Measurements from ENCODE around the gene NEDD4L. TPM values are rescaled to one million over a fixed set of nuclear protein-coding genes. Genes with fewer than 3 reads are reported as not detected.

Gene NEDD4L
- total RNA-seq, 5 donors from 2014 or later (not counting 1 experiment from before 2014, with no cell fraction given), result 4.4 to 10.7 (median 6.7) TPM

GRCh38 chr18:58015065-58015780 lies 28.8 kb upstream of the NEDD4L start:
- POLR2A ChIA-PET, result no interaction called here
- Histone ChIP-seq H3K36me3 (ENCODE audit: control insufficient read depth in 2 of 2, extremely low read depth in 1 of 2, insufficient read depth in 1 of 2, low read length in 1 of 2) (no peaks in the 10 kb centered on the region), H3K9me3 (no peaks in the 10 kb centered on the region), H3K4me1 (ENCODE audit: control insufficient read depth in 1 of 2, extremely low read depth in 1 of 2, insufficient read depth in 2 of 2, low read length in 2 of 2) (no peaks in the 10 kb centered on the region), H3K27ac (ENCODE audit: low read length) (no peak overlapping the region), H3K4me3 (ENCODE audit: control insufficient read depth in 1 of 2, extremely low read depth in 1 of 2, low read length in 1 of 2) (no peak overlapping the region), H3K27me3 (replicated peaks in 1 of 2; ENCODE audit: control insufficient read depth in 2 of 2, extremely low read depth in 1 of 2, insufficient read depth in 2 of 2, low read length in 1 of 2) (no peaks in the 10 kb centered on the region)
- H3K4me1 Mint-ChIP-seq, result no peaks in the 10 kb centered on the region
- no peaks in the 10 kb centered on the region for H3K36me3 Mint-ChIP-seq
- peaks cover 0 to 6% (median 6%) of the 10 kb centered on the region in 3 donors for H3K9me3 Mint-ChIP-seq
- CTCF ChIA-PET, result no interaction called here
- H3K27me3 Mint-ChIP-seq, result peaks cover 6 to 19% of the 10 kb centered on the region in 2 donors
- WGBS (ENCODE audit: insufficient coverage), result 81% methylated on average over 8 of the region's 13 CpGs
- ATAC-seq (replicated peaks in 1 of 4) (no peak), DNase-seq (peak in 1 of 35 experiments; percentile 6)
- no peak overlapping the region for H3K4me3 Mint-ChIP-seq
- H3K27ac Mint-ChIP-seq, result no peak overlapping the region

GRCh38 chr18:58017267-58017666 lies 26.8 kb upstream of the NEDD4L start:
- H3K4me1 Mint-ChIP-seq, result no peaks in the 10 kb centered on the region
- H3K27me3 Mint-ChIP-seq, result peaks cover 6 to 13% of the 10 kb centered on the region in 2 donors
- Histone ChIP-seq H3K27me3 (replicated peaks in 1 of 2; ENCODE audit: control insufficient read depth in 2 of 2, extremely low read depth in 1 of 2, insufficient read depth in 2 of 2, low read length in 1 of 2) (no peaks in the 10 kb centered on the region), H3K4me1 (ENCODE audit: control insufficient read depth in 1 of 2, extremely low read depth in 1 of 2, insufficient read depth in 2 of 2, low read length in 2 of 2) (no peaks in the 10 kb centered on the region), H3K27ac (ENCODE audit: low read length) (no peak overlapping the region), H3K9me3 (no peaks in the 10 kb centered on the region), H3K36me3 (ENCODE audit: control insufficient read depth in 2 of 2, extremely low read depth in 1 of 2, insufficient read depth in 1 of 2, low read length in 1 of 2) (no peaks in the 10 kb centered on the region), H3K4me3 (ENCODE audit: control insufficient read depth in 1 of 2, extremely low read depth in 1 of 2, low read length in 1 of 2) (no peak overlapping the region)
- no peak for DNase-seq
- no peak overlapping the region for H3K4me3 Mint-ChIP-seq
- ChIA-PET POLR2A (no interaction called here), CTCF (interaction anchor here in 1 of 2 donors (0.6 kb wide), 1 partner anchor 130 kb away, joined by 3 read pairs; no protein-coding TSS in a partner anchor)
- no peak overlapping the region for H3K27ac Mint-ChIP-seq
- ATAC-seq (replicated peaks in 1 of 4), result no peak
- H3K36me3 Mint-ChIP-seq, result no peaks in the 10 kb centered on the region
- peaks cover 0 to 6% (median 6%) of the 10 kb centered on the region in 3 donors for H3K9me3 Mint-ChIP-seq

- Mint-ChIP-seq H3K4me1 (no peaks in the 10 kb centered on the region), H3K36me3 (no peaks in the 10 kb centered on the region), H3K27ac (no peak overlapping the region), H3K27me3 (peaks cover 0 to 9% of the 10 kb centered on the region in 2 donors), H3K9me3 (peaks cover 0 to 6% (median 6%) of the 10 kb centered on the region in 3 donors), H3K4me3 (no peak overlapping the region)
- no CpG with 5 or more reads among the region's 3 CpGs for WGBS (ENCODE audit: insufficient coverage)
- no peaks in the 10 kb centered on the region for H3K36me3 ChIP-seq (ENCODE audit: control insufficient read depth in 2 of 2, extremely low read depth in 1 of 2, insufficient read depth in 1 of 2, low read length in 1 of 2)
- peaks cover 0 to 2% of the 10 kb centered on the region in 2 experiments for H3K27me3 ChIP-seq (replicated peaks in 1 of 2; ENCODE audit: control insufficient read depth in 2 of 2, extremely low read depth in 1 of 2, insufficient read depth in 2 of 2, low read length in 1 of 2)
- no peak for ATAC-seq (replicated peaks in 1 of 4)
- H3K27ac ChIP-seq (ENCODE audit: low read length), result no peak overlapping the region
- DNase-seq, result no peak
- no peaks in the 10 kb centered on the region for H3K9me3 ChIP-seq
- CTCF ChIA-PET, result no interaction called here
- H3K4me3 ChIP-seq (ENCODE audit: control insufficient read depth in 1 of 2, extremely low read depth in 1 of 2, low read length in 1 of 2), result no peak overlapping the region
- POLR2A ChIA-PET, result no interaction called here
- no peaks in the 10 kb centered on the region for H3K4me1 ChIP-seq (ENCODE audit: control insufficient read depth in 1 of 2, extremely low read depth in 1 of 2, insufficient read depth in 2 of 2, low read length in 2 of 2)
These were observed 23.4 kb upstream of the NEDD4L start for GRCh38 chr18:58020567-58021107.

DNA sequence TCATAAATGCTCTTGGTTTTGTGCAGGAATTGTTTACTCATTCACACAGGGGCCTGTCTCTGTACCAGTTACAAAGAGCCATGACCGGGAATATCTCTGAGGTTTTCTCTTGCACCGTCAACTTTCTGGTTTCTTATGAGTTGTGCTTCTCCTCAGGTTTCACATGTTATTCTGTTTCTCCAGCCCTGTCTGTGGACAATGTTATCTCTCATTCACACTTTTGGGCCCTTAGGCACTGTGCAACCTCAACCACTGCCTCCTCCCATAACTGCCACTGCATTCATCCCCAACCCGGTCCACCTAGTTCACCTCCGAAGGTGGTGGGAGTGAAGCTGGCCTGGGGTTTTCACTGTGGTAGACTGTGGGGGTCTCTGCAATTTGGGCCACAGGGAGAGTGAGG lies 22.5 kb upstream of the NEDD4L start:
- Mint-ChIP-seq H3K9me3 (peaks cover 0 to under 1% (median 0%) of the 10 kb centered on the region in 3 donors), H3K4me1 (no peaks in the 10 kb centered on the region), H3K36me3 (no peaks in the 10 kb centered on the region), H3K27ac (no peak overlapping the region), H3K27me3 (peaks cover 0 to 9% of the 10 kb centered on the region in 2 donors), H3K4me3 (no peak overlapping the region)
- POLR2A ChIA-PET, result no interaction called here
- peaks cover 0 to 2% of the 10 kb centered on the region in 2 experiments for H3K27me3 ChIP-seq (replicated peaks in 1 of 2; ENCODE audit: control insufficient read depth in 2 of 2, extremely low read depth in 1 of 2, insufficient read depth in 2 of 2, low read length in 1 of 2)
- no peak overlapping the region for H3K27ac ChIP-seq (ENCODE audit: low read length)
- DNase-seq, result no peak
- CTCF ChIA-PET, result no interaction called here
- no peak overlapping the region for H3K4me3 ChIP-seq (ENCODE audit: control insufficient read depth in 1 of 2, extremely low read depth in 1 of 2, low read length in 1 of 2)
- no peaks in the 10 kb centered on the region for H3K36me3 ChIP-seq (ENCODE audit: control insufficient read depth in 2 of 2, extremely low read depth in 1 of 2, insufficient read depth in 1 of 2, low read length in 1 of 2)
- no peaks in the 10 kb centered on the region for H3K9me3 ChIP-seq
- H3K4me1 ChIP-seq (ENCODE audit: control insufficient read depth in 1 of 2, extremely low read depth in 1 of 2, insufficient read depth in 2 of 2, low read length in 2 of 2), result no peaks in the 10 kb centered on the region
- WGBS (ENCODE audit: insufficient coverage), result 88% methylated on average over 3 of the region's 4 CpGs
- ATAC-seq (replicated peaks in 1 of 4), result no peak

DNA sequence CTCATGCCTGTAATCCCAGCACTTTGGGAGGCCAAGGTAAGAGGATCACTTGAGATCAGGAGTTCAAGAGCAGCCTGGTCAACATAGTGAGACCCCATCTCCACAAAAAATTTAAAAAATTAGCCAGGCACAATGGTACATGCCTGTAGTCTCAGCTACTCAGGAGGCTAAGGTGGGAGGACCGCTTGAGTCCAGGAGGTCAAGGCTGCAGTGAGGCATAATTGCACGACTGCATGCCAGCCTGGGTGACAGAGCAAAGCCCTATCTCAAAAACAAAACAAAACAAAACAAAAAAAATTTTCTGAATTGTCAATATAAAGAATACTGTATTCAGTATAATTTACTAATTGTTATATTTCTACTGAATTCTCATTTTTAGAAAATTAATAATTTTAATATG lies 20.9 kb upstream of the NEDD4L start:
- no peaks in the 10 kb centered on the region for H3K9me3 Mint-ChIP-seq
- CTCF ChIA-PET, result no interaction called here
- H3K27ac ChIP-seq (ENCODE audit: low read length), result no peak overlapping the region
- DNase-seq, result no peak
- no peaks in the 10 kb centered on the region for H3K36me3 Mint-ChIP-seq
- no peaks in the 10 kb centered on the region for H3K9me3 ChIP-seq
- no peak for ATAC-seq (replicated peaks in 1 of 4)
- no peaks in the 10 kb centered on the region for H3K4me1 ChIP-seq (ENCODE audit: control insufficient read depth in 1 of 2, extremely low read depth in 1 of 2, insufficient read depth in 2 of 2, low read length in 2 of 2)
- H3K27me3 ChIP-seq (replicated peaks in 1 of 2; ENCODE audit: control insufficient read depth in 2 of 2, extremely low read depth in 1 of 2, insufficient read depth in 2 of 2, low read length in 1 of 2), result peaks cover 0 to 2% of the 10 kb centered on the region in 2 experiments
- POLR2A ChIA-PET, result no interaction called here
- H3K27ac Mint-ChIP-seq, result no peak overlapping the region
- H3K4me1 Mint-ChIP-seq, result no peaks in the 10 kb centered on the region
- H3K4me3 ChIP-seq (ENCODE audit: control insufficient read depth in 1 of 2, extremely low read depth in 1 of 2, low read length in 1 of 2), result no peak overlapping the region
- WGBS (ENCODE audit: insufficient coverage), result no CpG with 5 or more reads among the region's 2 CpGs
- H3K4me3 Mint-ChIP-seq, result no peak overlapping the region
- H3K27me3 Mint-ChIP-seq, result peaks cover 0 to 9% of the 10 kb centered on the region in 2 donors
- no peaks in the 10 kb centered on the region for H3K36me3 ChIP-seq (ENCODE audit: control insufficient read depth in 2 of 2, extremely low read depth in 1 of 2, insufficient read depth in 1 of 2, low read length in 1 of 2)

DNA sequence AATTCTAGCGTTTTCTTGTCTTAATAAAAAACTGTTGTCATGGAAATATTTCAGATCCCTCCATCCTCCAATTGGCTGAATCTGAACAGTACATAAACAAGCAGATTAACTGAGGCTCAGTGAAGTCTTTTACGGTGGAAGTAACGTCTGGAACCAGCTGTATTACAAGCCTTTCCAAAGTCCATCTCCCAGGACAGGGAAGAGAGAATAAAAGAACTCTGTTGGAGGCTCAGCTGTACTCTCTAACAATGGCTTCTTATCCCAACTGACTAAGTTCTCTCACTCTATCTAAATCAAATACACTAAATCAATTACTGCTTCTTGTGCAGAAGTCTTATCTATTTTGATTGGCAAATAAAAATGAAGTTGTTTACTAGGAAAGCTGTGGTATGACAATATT lies 19.9 kb upstream of the NEDD4L start:
- DNase-seq, result no peak
- Histone ChIP-seq H3K27me3 (replicated peaks in 1 of 2; ENCODE audit: control insufficient read depth in 2 of 2, extremely low read depth in 1 of 2, insufficient read depth in 2 of 2, low read length in 1 of 2) (peaks cover 0 to 2% of the 10 kb centered on the region in 2 experiments), H3K4me3 (ENCODE audit: control insufficient read depth in 1 of 2, extremely low read depth in 1 of 2, low read length in 1 of 2) (no peak overlapping the region), H3K9me3 (no peaks in the 10 kb centered on the region), H3K4me1 (ENCODE audit: control insufficient read depth in 1 of 2, extremely low read depth in 1 of 2, insufficient read depth in 2 of 2, low read length in 2 of 2) (no peaks in the 10 kb centered on the region), H3K27ac (ENCODE audit: low read length) (no peak overlapping the region), H3K36me3 (ENCODE audit: control insufficient read depth in 2 of 2, extremely low read depth in 1 of 2, insufficient read depth in 1 of 2, low read length in 1 of 2) (no peaks in the 10 kb centered on the region)
- ChIA-PET POLR2A (no interaction called here), CTCF (interaction anchor here (0.5 to 1.2 kb wide), 2 partner anchors 12 to 129 kb away, joined by 3 to 13 read pairs; no protein-coding TSS in a partner anchor)
- Mint-ChIP-seq H3K9me3 (no peaks in the 10 kb centered on the region), H3K4me1 (no peaks in the 10 kb centered on the region), H3K36me3 (no peaks in the 10 kb centered on the region), H3K27me3 (peaks cover 0 to 7% of the 10 kb centered on the region in 2 donors), H3K4me3 (no peak overlapping the region), H3K27ac (no peak overlapping the region)
- WGBS (ENCODE audit: insufficient coverage), result 60% methylated on average over 1 of the region's 3 CpGs
- ATAC-seq (replicated peaks in 1 of 4), result no peak

All from T-cell (primary cell).